Gastrocnemius medialis (tissue), 4 donors: ENCODE data around the gene SSNA1. TPM values are rescaled to one million over a fixed set of nuclear protein-coding genes. Genes with fewer than 3 reads are reported as not detected.

Source experiments
- ATAC-seq, 2 donors: fragments of 150-250 bp; one replicate each; pipeline ENCODE4 v1.9.1; 2016
- DNase-seq, 2 donors: peaks; one replicate each; pipeline ENCODE4 v3.0.0-alpha.2; 2019
- H3K27ac ChIP-seq, 4 donors: fragments of 200-600 bp; sonication (generic); 1 replicate in 1 of 4; 2 replicates in 3 of 4; pipeline ENCODE4 v1.5.1; 2016 to 2018; ENCODE audit warnings: mild to moderate bottlenecking in 2 of 4, moderate library complexity in 1 of 4
- H3K27me3 ChIP-seq, 3 donors: fragments of 200-600 bp; sonication (generic) in 2 of 3; 1 replicate in 1 of 3; 2 replicates in 2 of 3; pipeline versions ENCODE4 v1.5.1 to v1.6.0; 2016 to 2019; ENCODE audit warnings: mild to moderate bottlenecking in 1 of 3, moderate library complexity in 1 of 3
- H3K36me3 ChIP-seq, 2 donors: fragments of 200-600 bp; sonication (generic) in 1 of 2; one replicate each; pipeline ENCODE4 v1.5.1; 2017 to 2018
- H3K4me1 ChIP-seq, 2 donors: fragments of 200-600 bp; sonication (generic) in 1 of 2; one replicate each; pipeline ENCODE4 v1.5.1; 2016 to 2017; ENCODE audit warnings: mild to moderate bottlenecking in 2 of 2
- H3K4me3 ChIP-seq, 4 donors: fragments of 200-600 bp; sonication (generic) in 3 of 4; 1 replicate in 1 of 4; 2 replicates in 3 of 4; pipeline ENCODE4 v1.5.1; 2016 to 2019; ENCODE audit warnings: mild to moderate bottlenecking in 2 of 4
- H3K9me3 ChIP-seq, 3 donors: fragments of 200-600 bp; sonication (generic) in 2 of 3; 1 replicate in 1 of 3; 2 replicates in 2 of 3; pipeline ENCODE4 v1.5.1; 2016 to 2019
- POLR2A ChIP-seq, 2 donors: fragments of 450-650 bp; IDR thresholded peaks; one replicate each; pipeline ENCODE4 v1.6.1; 2017; ENCODE audit warnings: antibody characterized with exemption in 2 of 2, mild to moderate bottlenecking in 2 of 2, moderate library complexity in 2 of 2
- in situ Hi-C, 4 donors: fragments of 200-750 bp; cut with MboI; loops; one replicate each; pipeline versions ENCODE4 v1.15.0 to v1.8.0; 2017; ENCODE audit warnings: low sequenced_read_pairs in 4 of 4
- intact Hi-C: fragments of 100-400 bp; cut with DNase I; formaldehyde crosslinking; loops from one replicate; pipeline ENCODE4 v1.15.1; 2023; ENCODE audit warnings: low total_unique reads
- total RNA-seq, 4 donors: library from RNA; depleted of rRNA; stranded (reverse); fragments of >200 nt; gene quantifications; one replicate each; pipeline versions ENCODE4 v1.1.0 to v1.2.3, GENCODE V29; 2016
- TF ChIP-seq, protein P1 (sequence below), 5 experiments: fragments of 450-650 bp in 3 of 5; fragments of 200-600 bp in 2 of 5; sonication (generic) in 2 of 5; IDR thresholded peaks in 4 of 5; conservative IDR thresholded peaks in 1 of 5; 1 replicate in 4 of 5; 2 replicates in 1 of 5; pipeline ENCODE4 v1.5.1; 2016 to 2019; ENCODE audit warnings: antibody characterized with exemption in 5 of 5, mild to moderate bottlenecking in 3 of 5, moderate library complexity in 3 of 5

The SSNA1 gene
- total RNA-seq, 4 donors from 2014 or later: 73.3 to 164 (median 94.4) TPM

DNA sequence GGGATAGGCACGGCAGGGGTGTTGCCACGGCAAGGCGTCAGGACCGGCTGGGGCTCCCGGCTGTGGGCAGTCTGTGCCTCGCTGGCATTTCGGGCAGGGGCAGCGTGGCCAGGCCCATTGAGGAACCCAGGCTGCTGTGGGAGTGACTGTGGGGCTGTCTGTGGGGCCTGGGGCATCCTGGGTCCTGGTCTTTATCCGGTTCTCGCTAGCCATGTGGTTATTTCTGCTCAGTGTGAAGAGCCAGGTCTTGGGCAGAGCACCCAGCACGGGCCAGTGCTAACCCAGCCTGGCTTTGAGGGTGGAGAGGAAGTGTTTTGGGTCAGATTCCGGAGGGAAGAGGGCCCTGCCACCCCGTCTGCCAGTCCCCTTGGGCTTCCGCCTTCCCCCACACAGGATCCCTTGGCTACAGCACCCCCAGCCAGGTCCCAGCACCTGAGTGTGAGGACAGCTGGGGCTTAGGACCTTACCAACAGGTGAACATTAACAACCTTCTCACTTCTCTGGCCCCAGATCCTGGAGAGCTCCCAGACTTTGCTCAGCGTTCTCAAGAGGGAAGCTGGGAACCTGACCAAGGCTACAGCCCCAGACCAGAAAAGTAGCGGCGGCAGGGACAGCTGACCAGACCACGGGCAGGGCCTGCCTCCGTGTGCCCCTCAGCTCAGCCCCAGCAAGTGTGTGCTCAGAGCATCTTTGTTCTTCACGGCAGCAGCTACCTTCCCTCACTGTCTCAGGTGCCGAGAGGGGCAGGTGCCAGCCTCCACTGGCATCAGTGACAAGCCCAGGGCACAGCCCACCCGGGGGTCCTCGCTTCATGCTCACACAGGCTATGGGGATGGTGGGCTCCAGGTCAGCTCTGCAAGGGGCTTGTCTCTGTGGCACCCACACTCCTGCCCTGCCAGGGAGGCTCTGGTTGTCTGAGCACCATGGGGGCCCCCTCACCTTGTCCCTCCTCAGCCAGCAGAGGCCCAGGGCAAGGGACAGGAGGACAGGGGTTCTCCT lies 1.1 kb downstream of the SSNA1 start:
- intact Hi-C loops: loop anchor here (2.0 kb wide), 1 partner anchor 51 kb away; the partner anchor contains the start of gene TUBB4B
- Histone ChIP-seq H3K9me3 (no peaks in the 10 kb centered on the region), H3K4me1 (peaks cover 39 to 52% of the 10 kb centered on the region in 2 donors), H3K36me3 (peaks cover 0 to 27% of the 10 kb centered on the region in 2 donors), H3K4me3 (peak overlapping the region; percentile 68 to 100 (median 97)), H3K27me3 (no peaks in the 10 kb centered on the region), H3K27ac (peak overlapping the region; percentile 85 to 98 (median 96))
- DNase-seq (no peak), ATAC-seq (no peak)
- no peak for TF ChIP-seq POLR2A (IDR thresholded peaks at IDR 0.05)
- TF ChIP-seq, protein P1, sequence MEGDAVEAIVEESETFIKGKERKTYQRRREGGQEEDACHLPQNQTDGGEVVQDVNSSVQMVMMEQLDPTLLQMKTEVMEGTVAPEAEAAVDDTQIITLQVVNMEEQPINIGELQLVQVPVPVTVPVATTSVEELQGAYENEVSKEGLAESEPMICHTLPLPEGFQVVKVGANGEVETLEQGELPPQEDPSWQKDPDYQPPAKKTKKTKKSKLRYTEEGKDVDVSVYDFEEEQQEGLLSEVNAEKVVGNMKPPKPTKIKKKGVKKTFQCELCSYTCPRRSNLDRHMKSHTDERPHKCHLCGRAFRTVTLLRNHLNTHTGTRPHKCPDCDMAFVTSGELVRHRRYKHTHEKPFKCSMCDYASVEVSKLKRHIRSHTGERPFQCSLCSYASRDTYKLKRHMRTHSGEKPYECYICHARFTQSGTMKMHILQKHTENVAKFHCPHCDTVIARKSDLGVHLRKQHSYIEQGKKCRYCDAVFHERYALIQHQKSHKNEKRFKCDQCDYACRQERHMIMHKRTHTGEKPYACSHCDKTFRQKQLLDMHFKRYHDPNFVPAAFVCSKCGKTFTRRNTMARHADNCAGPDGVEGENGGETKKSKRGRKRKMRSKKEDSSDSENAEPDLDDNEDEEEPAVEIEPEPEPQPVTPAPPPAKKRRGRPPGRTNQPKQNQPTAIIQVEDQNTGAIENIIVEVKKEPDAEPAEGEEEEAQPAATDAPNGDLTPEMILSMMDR (IDR thresholded peaks at IDR 0.05 in 4 of 5, conservative IDR thresholded peaks at IDR 0.05 in 1 of 5): no peak
- in situ Hi-C loops: no loop called here

DNA sequence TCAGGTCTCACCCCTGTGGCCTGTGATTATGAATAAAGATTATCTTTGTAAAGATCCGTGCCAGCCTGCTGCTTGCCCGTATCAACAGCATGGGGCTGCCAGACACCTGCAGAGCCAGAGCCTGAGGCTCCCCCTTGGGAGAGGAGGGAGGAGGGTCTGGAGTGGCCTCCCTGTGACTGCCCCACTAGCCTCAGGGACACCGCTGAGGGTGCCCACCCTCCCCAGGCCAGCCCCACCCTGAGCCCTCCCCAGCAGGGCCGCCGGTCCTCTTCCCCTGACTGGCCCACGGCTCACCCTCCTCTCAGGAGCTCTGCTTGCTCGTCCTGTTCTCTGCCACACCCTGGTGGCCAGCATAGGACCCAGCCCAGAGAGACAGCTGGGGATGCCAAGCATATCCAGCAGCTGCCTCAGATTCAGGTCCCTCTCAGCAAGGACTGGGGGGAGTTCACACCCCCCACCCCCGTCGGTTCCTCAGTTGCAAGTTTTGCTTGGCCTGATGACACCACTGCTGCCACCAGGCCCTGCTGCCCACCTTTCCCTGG lies 1.9 kb downstream of the SSNA1 start:
- DNase-seq (no peak), ATAC-seq (no peak)
- TF ChIP-seq, protein P1 (IDR thresholded peaks at IDR 0.05 in 4 of 5, conservative IDR thresholded peaks at IDR 0.05 in 1 of 5): no peak
- no peak for TF ChIP-seq POLR2A (IDR thresholded peaks at IDR 0.05)
- in situ Hi-C loops: no loop called here
- Histone ChIP-seq H3K27ac (peak overlapping the region; percentile 85 to 98 (median 96)), H3K36me3 (peaks cover 0 to 22% of the 10 kb centered on the region in 2 donors), H3K9me3 (no peaks in the 10 kb centered on the region), H3K4me3 (peak overlapping the region in 1 of 4 donors; percentile 96), H3K27me3 (no peaks in the 10 kb centered on the region), H3K4me1 (peaks cover 39 to 54% of the 10 kb centered on the region in 2 donors)
- intact Hi-C loops: no loop called here

DNA sequence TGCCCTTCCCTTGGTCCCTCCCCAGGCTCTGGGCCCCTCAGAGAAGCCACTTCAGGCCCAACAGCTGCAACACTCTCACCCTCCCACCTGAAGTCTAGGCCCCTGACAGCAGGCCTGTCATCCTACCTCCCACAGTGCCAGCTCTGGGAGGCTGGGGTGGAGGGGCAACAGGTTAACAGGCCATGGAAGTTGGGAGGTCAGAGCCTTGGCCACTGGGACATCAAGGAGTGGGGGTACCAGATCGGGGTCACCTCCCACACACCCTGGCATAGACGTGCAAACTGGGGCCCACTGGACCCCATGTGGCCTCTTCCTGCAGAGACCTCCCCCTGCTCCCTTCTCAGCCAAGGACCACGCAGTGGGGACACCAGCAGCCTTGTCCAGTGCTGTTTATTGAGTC lies 2.8 kb downstream of the SSNA1 start:
- Histone ChIP-seq H3K9me3 (no peaks in the 10 kb centered on the region), H3K27me3 (no peaks in the 10 kb centered on the region), H3K4me1 (peaks cover 34 to 47% of the 10 kb centered on the region in 2 donors), H3K4me3 (no peak overlapping the region), H3K36me3 (peaks cover 0 to 22% of the 10 kb centered on the region in 2 donors), H3K27ac (peak overlapping the region in 1 of 4 donors; percentile 97)
- no peak for ATAC-seq
- DNase-seq: no peak
- intact Hi-C loops (no loop called here), in situ Hi-C loops (no loop called here)
- TF ChIP-seq, protein P1 (IDR thresholded peaks at IDR 0.05 in 4 of 5, conservative IDR thresholded peaks at IDR 0.05 in 1 of 5): no peak
- TF ChIP-seq POLR2A (IDR thresholded peaks at IDR 0.05): no peak

DNA sequence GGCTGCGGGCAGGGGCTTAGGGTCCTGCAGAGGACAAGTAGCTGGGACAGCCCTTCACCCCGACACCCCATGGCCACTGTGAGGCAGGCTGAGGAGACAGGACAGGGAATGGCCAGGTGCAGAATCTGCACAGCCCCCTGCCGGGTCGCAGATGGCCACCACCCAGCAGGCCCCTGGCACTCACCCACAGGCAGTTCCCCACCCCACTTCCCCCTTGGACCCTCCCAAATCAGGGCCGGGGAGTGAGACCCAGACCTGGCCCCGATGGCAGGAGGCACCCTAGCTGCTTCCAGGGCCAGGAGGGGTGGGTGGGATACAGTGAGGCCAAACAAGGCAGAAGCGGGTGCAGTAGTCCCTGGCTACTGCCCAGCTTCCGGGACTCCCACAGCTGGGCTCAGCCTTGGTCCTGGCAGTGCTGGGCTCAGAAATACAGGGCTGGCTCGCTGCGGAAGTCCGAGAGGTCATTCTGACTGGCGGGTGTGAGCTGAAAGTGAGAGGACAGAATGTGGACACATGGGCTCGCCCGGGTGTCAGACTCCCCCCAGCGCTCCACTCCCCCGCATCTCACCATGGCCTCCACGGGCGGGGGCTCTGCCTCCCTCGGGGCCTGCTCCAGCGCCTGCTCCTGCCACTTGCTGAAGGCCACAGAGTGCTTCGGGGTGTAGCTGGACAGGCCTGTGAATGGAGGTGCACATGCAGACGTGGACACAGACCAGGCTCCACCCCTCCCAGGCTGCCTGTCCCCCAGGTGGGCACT lies 3.4 kb downstream of the SSNA1 start:
- in situ Hi-C loops: no loop called here
- Histone ChIP-seq H3K4me1 (peaks cover 28 to 41% of the 10 kb centered on the region in 2 donors), H3K36me3 (peaks cover 0 to 22% of the 10 kb centered on the region in 2 donors), H3K27me3 (no peaks in the 10 kb centered on the region), H3K4me3 (no peak overlapping the region), H3K9me3 (no peaks in the 10 kb centered on the region), H3K27ac (no peak overlapping the region)
- no peak for DNase-seq
- intact Hi-C loops: no loop called here
- TF ChIP-seq POLR2A (IDR thresholded peaks at IDR 0.05): no peak
- TF ChIP-seq, protein P1 (IDR thresholded peaks at IDR 0.05 in 4 of 5, conservative IDR thresholded peaks at IDR 0.05 in 1 of 5): no peak
- ATAC-seq: no peak
